ENCODE data around the gene TSHZ1. TPM values are rescaled to one million over a fixed set of nuclear protein-coding genes. Genes with fewer than 3 reads are reported as not detected.
A peak's percentile ranks its signal among the peaks of the same experiment; 100 is the strongest.

Gene TSHZ1
- total RNA-seq, 2 donors from 2014 or later: 8.3 to 11.2 TPM

GRCh38 chr18:75219745-75220375 is 9.3 kb downstream of the TSHZ1 start:
- 66 to 75% methylated on average over 11 of the region's 11 CpGs for WGBS, 2 donors
- H3K9me3 ChIP-seq: no peaks in the 10 kb centered on the region
- H3K27me3 ChIP-seq: no peaks in the 10 kb centered on the region
- H3K4me1 ChIP-seq: peaks cover 39% of the 10 kb centered on the region
- ATAC-seq (no peak), DNase-seq (no peak)
- H3K36me3 ChIP-seq (replicated peaks in 1 of 2; ENCODE audit: insufficient read depth in 1 of 2, low read depth in 2 of 2): no peaks in the 10 kb centered on the region
- no peak overlapping the region for H3K4me3 ChIP-seq
- TF ChIP-seq CTCF (IDR thresholded peaks at IDR 0.05) (no peak), POLR2A (IDR thresholded peaks at IDR 0.05) (no peak)
- H3K27ac ChIP-seq: peak overlapping the region in 1 of 4 donors; percentile 56
- intact Hi-C loops (cut with DNase I): no loop called here

- DNase-seq (no peak), ATAC-seq (no peak)
- intact Hi-C loops (cut with DNase I): no loop called here
- Histone ChIP-seq H3K4me1 (peaks cover 34% of the 10 kb centered on the region), H3K4me3 (no peak overlapping the region), H3K27me3 (no peaks in the 10 kb centered on the region), H3K9me3 (no peaks in the 10 kb centered on the region), H3K36me3 (replicated peaks in 1 of 2; ENCODE audit: insufficient read depth in 1 of 2, low read depth in 2 of 2) (no peaks in the 10 kb centered on the region), H3K27ac (peak overlapping the region in 1 of 4 donors; percentile 56)
- WGBS, 2 donors: 76 to 84% methylated on average over 12 of the region's 12 CpGs
- TF ChIP-seq POLR2A (IDR thresholded peaks at IDR 0.05) (no peak), CTCF (IDR thresholded peaks at IDR 0.05) (no peak)
Observed at GRCh38 chr18:75220551-75221355, 10.2 kb downstream of the TSHZ1 start.

GRCh38 chr18:75221397-75221796 is 10.8 kb downstream of the TSHZ1 start:
- no peak for TF ChIP-seq CTCF (IDR thresholded peaks at IDR 0.05)
- TF ChIP-seq POLR2A (IDR thresholded peaks at IDR 0.05): no peak
- Histone ChIP-seq H3K9me3 (no peaks in the 10 kb centered on the region), H3K4me3 (no peak overlapping the region), H3K4me1 (peaks cover 35% of the 10 kb centered on the region), H3K27me3 (no peaks in the 10 kb centered on the region), H3K36me3 (replicated peaks in 1 of 2; ENCODE audit: insufficient read depth in 1 of 2, low read depth in 2 of 2) (no peaks in the 10 kb centered on the region), H3K27ac (peak overlapping the region in 1 of 4 donors; percentile 56)
- 79 to 89% methylated on average over 1 of the region's 1 CpG for WGBS, 2 donors
- DNase-seq: no peak
- intact Hi-C loops (cut with DNase I): no loop called here
- ATAC-seq: no peak

GRCh38 chr18:75221897-75222296 is 11.3 kb downstream of the TSHZ1 start:
- Histone ChIP-seq H3K36me3 (replicated peaks in 1 of 2; ENCODE audit: insufficient read depth in 1 of 2, low read depth in 2 of 2) (no peaks in the 10 kb centered on the region), H3K9me3 (no peaks in the 10 kb centered on the region), H3K27me3 (no peaks in the 10 kb centered on the region), H3K4me3 (no peak overlapping the region), H3K4me1 (peaks cover 35% of the 10 kb centered on the region), H3K27ac (peak overlapping the region in 1 of 4 donors; percentile 56)
- 75 to 86% methylated on average over 7 of the region's 7 CpGs for WGBS, 2 donors
- TF ChIP-seq POLR2A (IDR thresholded peaks at IDR 0.05) (no peak), CTCF (IDR thresholded peaks at IDR 0.05) (no peak)
- intact Hi-C loops (cut with DNase I): no loop called here
- ATAC-seq: no peak
- no peak for DNase-seq

Measured in body of pancreas (tissue), 4 donors.